Coronary artery (tissue), 2 donors: Measurements from ENCODE around the gene C14orf132.

Experiments
- DNase-seq: peaks from one replicate; pipeline ENCODE4 v3.0.0-alpha.2; 2017; ENCODE audit warnings: low spot score
- H3K27ac ChIP-seq, 2 donors: fragments of 200-600 bp; sonication (generic); one replicate each; pipeline ENCODE4 v1.5.1; 2016 to 2019
- H3K4me3 ChIP-seq: fragments of 200-600 bp; sonication (generic); 2 replicates; pipeline ENCODE4 v1.5.1; 2016; ENCODE audit warnings: mild to moderate bottlenecking, moderate library complexity
- TF ChIP-seq, protein P1 (sequence below): fragments of 200-600 bp; sonication (generic); IDR thresholded peaks from one replicate; pipeline ENCODE4 v1.5.1; 2019; ENCODE audit warnings: antibody characterized with exemption

The C14orf132 gene

DNA sequence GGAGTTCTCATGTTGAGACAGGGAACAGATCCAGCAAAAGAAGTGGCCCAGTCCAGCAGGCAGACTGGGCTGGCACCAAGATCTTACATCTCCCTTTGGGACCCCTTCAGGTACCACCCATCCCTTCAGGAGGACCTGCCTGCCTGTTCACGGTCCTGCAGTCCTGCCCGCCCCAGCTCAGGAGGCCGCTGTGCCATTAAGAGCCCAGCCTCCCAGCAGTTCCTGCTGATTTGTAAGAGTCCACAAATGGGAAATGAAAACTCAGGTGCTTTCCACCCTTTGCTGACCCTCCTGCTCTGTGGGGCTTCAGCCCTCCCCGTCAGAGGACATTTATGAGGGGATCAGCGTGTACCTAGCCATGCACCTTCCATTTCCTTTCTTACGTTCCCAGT lies 39.5 kb downstream of the C14orf132 start:
- H3K27ac ChIP-seq, result no peak overlapping the region
- DNase-seq, result no peak
- TF ChIP-seq, protein P1, sequence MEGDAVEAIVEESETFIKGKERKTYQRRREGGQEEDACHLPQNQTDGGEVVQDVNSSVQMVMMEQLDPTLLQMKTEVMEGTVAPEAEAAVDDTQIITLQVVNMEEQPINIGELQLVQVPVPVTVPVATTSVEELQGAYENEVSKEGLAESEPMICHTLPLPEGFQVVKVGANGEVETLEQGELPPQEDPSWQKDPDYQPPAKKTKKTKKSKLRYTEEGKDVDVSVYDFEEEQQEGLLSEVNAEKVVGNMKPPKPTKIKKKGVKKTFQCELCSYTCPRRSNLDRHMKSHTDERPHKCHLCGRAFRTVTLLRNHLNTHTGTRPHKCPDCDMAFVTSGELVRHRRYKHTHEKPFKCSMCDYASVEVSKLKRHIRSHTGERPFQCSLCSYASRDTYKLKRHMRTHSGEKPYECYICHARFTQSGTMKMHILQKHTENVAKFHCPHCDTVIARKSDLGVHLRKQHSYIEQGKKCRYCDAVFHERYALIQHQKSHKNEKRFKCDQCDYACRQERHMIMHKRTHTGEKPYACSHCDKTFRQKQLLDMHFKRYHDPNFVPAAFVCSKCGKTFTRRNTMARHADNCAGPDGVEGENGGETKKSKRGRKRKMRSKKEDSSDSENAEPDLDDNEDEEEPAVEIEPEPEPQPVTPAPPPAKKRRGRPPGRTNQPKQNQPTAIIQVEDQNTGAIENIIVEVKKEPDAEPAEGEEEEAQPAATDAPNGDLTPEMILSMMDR, result no peak

DNA sequence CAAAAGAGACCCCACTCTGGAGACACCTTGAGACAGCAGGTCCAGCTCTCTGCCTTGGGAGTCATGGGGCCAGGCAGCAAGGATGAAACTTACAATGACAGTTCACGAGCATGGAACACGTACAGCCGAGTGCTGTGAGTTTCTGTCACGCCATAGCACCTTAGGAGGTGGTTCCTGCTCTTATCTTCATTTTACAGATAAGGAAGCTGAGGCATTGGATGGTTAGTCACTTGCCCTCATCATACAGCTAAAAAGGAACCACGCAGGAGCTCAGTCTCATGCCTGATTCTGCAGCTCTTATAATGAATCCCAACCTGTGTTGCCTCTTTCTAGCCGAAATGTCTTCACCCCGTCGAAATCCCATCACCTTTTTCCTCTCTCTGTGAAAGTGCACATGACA lies 39.9 kb downstream of the C14orf132 start:
- Histone ChIP-seq H3K27ac (no peak overlapping the region), H3K4me3 (no peak overlapping the region)
- no peak for DNase-seq
- TF ChIP-seq, protein P1, result no peak

More for the DNA sequence above, 39.5 kb downstream of the C14orf132 start:
- H3K4me3 ChIP-seq, result no peak overlapping the region

DNA sequence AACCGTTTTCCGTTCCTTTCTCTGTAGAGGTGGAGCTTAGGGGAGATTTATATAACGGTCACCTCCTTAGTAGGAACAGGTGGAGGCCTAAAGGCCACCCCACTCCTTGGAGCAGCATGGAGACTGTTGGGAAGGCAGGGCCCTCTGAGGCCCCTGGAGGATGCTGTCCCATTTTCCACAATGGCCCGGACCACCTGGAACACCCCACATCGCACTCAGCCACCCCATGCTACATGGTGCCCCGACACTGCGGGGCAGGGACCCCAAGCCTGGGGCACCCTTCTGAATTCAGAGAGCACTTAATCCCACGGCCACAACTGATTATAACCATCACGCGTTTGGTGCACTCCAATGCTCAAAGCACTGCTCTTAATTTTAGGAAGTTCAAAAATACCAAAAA lies 41.4 kb downstream of the C14orf132 start:
- TF ChIP-seq, protein P1, result no peak
- no peak overlapping the region for H3K27ac ChIP-seq
- DNase-seq, result no peak
- H3K4me3 ChIP-seq, result no peak overlapping the region

DNA sequence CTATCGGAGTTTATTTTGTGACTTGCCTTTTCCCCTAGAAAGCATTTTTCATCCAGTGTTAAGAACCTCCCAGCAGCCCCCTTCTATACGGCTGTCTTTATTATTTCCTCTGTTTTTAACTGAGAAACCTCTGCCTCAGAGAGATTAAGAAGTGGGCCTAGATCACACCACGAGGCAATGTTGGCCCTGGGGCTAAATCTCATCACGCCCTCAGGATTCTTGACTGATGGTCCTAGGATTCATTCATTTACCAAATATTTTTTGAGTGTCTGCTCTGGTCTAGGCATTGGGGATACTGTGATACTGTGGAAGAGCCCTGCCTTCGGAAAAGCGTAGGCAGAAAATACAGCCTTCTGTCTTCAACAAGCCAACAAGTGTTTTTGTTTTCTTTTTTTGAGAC lies 42.1 kb downstream of the C14orf132 start:
- TF ChIP-seq, protein P1, result no peak
- no peak overlapping the region for H3K27ac ChIP-seq
- no peak overlapping the region for H3K4me3 ChIP-seq
- no peak for DNase-seq

DNA sequence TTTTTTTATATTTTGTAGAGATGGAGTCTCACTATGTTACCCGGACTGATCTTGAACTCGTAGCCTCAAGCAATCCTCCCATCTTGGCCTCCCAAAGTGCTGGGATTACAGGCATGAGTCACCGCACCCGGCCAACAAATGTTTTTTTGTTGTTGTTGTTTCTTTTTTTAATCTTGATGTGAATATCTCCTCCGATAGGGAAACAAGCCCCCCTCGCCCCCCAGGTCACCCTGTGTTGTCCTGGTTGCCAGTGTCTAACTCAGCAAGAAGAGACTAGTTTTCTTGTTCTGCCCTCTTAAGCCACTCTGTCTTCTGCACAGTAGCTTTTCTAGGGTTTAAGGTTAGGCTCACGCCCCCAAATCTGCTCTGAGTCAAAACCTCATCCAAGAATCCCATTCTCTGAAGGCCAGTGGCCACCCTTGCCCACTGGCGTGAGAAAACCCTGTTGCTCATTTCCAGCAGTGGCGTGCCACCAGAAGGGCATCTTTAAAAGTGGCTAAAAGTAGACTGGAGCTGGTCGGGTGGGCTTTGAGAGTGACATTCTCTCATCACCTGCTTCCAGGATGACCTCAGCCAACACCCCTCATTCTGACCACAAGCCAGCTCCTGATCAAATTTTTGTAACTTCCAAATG lies 42.7 kb downstream of the C14orf132 start:
- TF ChIP-seq, protein P1, result no peak
- Histone ChIP-seq H3K27ac (no peak overlapping the region), H3K4me3 (no peak overlapping the region)
- DNase-seq, result peak; percentile 38

DNA sequence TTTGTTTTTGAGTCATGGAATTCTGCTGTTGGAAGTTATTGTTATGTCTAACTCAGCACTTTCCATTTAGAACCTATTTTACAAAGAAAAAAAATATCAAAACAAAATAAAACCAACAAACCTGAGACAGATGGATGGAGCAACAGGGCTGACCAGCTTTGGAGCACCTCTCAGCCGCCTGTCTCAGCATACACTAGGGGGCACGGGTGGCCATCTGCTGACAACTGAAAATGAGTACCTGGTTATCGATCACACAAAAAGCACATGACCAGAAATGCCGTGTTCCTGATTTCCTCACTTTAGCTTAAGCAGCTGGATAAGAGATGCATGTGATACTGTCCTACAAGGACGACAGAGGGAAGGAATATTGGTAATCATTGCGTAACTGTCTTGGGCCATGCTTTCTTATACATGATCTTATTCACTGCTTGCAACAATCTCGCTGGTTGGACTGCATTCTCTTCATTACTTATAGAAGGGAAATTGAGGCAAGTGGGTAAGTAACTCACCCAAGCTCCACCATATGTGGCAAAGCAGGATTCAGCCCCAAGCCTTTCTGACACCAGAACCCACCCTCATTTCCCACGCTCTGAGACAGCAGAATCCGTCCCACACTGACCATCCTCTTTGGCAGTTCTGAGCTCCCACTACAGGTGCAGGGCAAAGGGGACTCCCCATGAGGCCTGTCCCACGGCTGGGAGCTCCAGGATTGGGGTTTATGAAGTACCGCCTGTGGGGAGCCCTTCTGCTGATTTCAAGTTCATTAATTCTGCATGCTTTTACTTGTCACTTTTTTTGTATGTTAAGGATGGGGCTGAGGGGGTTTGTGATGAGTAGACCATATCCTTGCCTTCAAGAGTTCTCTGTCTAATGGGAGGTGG lies 43.5 kb downstream of the C14orf132 start:
- Histone ChIP-seq H3K27ac (no peak overlapping the region), H3K4me3 (no peak overlapping the region)
- TF ChIP-seq, protein P1, result no peak
- DNase-seq, result peak; percentile 43
